Transverse colon (tissue), 4 donors: ENCODE data around the gene POLDIP3.
"Not testable (repeated sequence)": the region's sequence is repeated elsewhere in the genome, so short reads cannot be mapped to it uniquely, and the experiment has no call there.

Source experiments
- EP300 ChIP-seq: sonication (generic); formaldehyde crosslinking; IDR thresholded peaks from one replicate; pipeline ENCODE4 v1.6.1; 2017; ENCODE audit warnings: antibody characterized with exemption, low read depth
- POLR2A ChIP-seq: fragments of 450-650 bp; IDR thresholded peaks from one replicate; pipeline ENCODE4 v1.6.1; 2016; ENCODE audit warnings: antibody characterized with exemption, mild to moderate bottlenecking, moderate library complexity
- POLR2AphosphoS5 ChIP-seq, 3 donors: sonication (generic); formaldehyde crosslinking; IDR thresholded peaks; one replicate each; pipeline ENCODE4 v1.6.1; 2016; ENCODE audit warnings: antibody characterized with exemption in 3 of 3
- TF ChIP-seq, protein P1 (sequence below), 5 experiments: fragments of 200-600 bp in 3 of 5; fragments of 450-650 bp in 2 of 5; sonication (generic) in 3 of 5; IDR thresholded peaks; 1 replicate in 2 of 5; 2 replicates in 3 of 5; pipeline ENCODE4 v1.5.1; 2016 to 2017; ENCODE audit warnings: antibody characterized with exemption in 5 of 5, inconsistent platforms in 3 of 5, mild to moderate bottlenecking in 2 of 5, moderate library complexity in 1 of 5

DNA sequence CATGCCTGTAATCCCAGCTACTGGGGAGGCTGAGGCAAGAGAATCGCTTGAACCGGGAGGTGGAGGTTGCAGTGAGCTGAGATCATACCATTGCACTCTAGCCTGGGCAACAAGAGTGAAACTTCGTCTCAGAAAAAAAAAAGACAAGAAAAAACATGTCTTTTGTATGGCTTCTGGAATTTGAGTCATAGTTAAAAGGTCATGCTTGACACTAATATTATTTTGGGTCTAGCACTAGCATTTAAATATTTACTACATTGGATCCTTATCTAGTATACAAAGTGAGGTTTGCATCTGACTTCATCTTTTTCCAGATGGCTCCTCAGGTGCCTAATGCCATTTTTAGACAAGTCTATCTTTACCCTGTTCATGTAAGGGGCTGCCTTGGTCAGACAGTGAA is 50.7 kb downstream of the POLDIP3 start:
- TF ChIP-seq POLR2A; POLR2AphosphoS5 (IDR thresholded peaks at IDR 0.05); EP300: not testable (repeated sequence)
- TF ChIP-seq, protein P1, sequence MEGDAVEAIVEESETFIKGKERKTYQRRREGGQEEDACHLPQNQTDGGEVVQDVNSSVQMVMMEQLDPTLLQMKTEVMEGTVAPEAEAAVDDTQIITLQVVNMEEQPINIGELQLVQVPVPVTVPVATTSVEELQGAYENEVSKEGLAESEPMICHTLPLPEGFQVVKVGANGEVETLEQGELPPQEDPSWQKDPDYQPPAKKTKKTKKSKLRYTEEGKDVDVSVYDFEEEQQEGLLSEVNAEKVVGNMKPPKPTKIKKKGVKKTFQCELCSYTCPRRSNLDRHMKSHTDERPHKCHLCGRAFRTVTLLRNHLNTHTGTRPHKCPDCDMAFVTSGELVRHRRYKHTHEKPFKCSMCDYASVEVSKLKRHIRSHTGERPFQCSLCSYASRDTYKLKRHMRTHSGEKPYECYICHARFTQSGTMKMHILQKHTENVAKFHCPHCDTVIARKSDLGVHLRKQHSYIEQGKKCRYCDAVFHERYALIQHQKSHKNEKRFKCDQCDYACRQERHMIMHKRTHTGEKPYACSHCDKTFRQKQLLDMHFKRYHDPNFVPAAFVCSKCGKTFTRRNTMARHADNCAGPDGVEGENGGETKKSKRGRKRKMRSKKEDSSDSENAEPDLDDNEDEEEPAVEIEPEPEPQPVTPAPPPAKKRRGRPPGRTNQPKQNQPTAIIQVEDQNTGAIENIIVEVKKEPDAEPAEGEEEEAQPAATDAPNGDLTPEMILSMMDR (IDR thresholded peaks at IDR 0.05) = not testable (repeated sequence)
